Measurements from ENCODE around the gene SLC1A7.

- TF ChIP-seq POLR2AphosphoS5 (IDR thresholded peaks at IDR 0.05; ENCODE audit: low read depth, low read length) (no peak), SIN3A (IDR thresholded peaks at IDR 0.05; ENCODE audit: borderline replicate concordance, insufficient read depth, low read depth, low read length) (no peak), TCF7L2 (IDR thresholded peaks at IDR 0.05; ENCODE audit: low read depth, low read length) (no peak)
- TF ChIP-seq, protein P1, sequence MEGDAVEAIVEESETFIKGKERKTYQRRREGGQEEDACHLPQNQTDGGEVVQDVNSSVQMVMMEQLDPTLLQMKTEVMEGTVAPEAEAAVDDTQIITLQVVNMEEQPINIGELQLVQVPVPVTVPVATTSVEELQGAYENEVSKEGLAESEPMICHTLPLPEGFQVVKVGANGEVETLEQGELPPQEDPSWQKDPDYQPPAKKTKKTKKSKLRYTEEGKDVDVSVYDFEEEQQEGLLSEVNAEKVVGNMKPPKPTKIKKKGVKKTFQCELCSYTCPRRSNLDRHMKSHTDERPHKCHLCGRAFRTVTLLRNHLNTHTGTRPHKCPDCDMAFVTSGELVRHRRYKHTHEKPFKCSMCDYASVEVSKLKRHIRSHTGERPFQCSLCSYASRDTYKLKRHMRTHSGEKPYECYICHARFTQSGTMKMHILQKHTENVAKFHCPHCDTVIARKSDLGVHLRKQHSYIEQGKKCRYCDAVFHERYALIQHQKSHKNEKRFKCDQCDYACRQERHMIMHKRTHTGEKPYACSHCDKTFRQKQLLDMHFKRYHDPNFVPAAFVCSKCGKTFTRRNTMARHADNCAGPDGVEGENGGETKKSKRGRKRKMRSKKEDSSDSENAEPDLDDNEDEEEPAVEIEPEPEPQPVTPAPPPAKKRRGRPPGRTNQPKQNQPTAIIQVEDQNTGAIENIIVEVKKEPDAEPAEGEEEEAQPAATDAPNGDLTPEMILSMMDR (IDR thresholded peaks at IDR 0.05), result no peak
- TF ChIP-seq, protein P2, sequence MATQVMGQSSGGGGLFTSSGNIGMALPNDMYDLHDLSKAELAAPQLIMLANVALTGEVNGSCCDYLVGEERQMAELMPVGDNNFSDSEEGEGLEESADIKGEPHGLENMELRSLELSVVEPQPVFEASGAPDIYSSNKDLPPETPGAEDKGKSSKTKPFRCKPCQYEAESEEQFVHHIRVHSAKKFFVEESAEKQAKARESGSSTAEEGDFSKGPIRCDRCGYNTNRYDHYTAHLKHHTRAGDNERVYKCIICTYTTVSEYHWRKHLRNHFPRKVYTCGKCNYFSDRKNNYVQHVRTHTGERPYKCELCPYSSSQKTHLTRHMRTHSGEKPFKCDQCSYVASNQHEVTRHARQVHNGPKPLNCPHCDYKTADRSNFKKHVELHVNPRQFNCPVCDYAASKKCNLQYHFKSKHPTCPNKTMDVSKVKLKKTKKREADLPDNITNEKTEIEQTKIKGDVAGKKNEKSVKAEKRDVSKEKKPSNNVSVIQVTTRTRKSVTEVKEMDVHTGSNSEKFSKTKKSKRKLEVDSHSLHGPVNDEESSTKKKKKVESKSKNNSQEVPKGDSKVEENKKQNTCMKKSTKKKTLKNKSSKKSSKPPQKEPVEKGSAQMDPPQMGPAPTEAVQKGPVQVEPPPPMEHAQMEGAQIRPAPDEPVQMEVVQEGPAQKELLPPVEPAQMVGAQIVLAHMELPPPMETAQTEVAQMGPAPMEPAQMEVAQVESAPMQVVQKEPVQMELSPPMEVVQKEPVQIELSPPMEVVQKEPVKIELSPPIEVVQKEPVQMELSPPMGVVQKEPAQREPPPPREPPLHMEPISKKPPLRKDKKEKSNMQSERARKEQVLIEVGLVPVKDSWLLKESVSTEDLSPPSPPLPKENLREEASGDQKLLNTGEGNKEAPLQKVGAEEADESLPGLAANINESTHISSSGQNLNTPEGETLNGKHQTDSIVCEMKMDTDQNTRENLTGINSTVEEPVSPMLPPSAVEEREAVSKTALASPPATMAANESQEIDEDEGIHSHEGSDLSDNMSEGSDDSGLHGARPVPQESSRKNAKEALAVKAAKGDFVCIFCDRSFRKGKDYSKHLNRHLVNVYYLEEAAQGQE (IDR thresholded peaks at IDR 0.05; ENCODE audit: insufficient read depth in 1 of 2, low read depth in 2 of 2, low read length in 1 of 2), result no peak
Measured at GRCh38 chr1:53086491-53087070, 55.9 kb downstream of the SLC1A7 start.
